MM.1S (cell line): ENCODE results near the gene IREB2.

Source experiments
- DNase-seq: peaks from one replicate; pipeline ENCODE4 v3.0.0-alpha.2; 2015
- H2AFZ ChIP-seq: fragments of 300-600 bp; sonication (generic); 2 replicates; pipeline ENCODE4 v1.6.0; 2016; ENCODE audit warnings: antibody characterized with exemption, low read length
- H3F3A ChIP-seq: fragments of 300-600 bp; sonication (generic); 2 replicates; pipeline ENCODE4 v1.6.1; 2016; ENCODE audit warnings: mild to moderate bottlenecking, antibody characterized with exemption, low read length, moderate library complexity, mixed read lengths; ENCODE audit not compliant: insufficient read depth
- H3K27ac ChIP-seq: fragments of 300-600 bp; sonication (generic); 2 replicates; pipeline ENCODE4 v1.5.1; 2016; ENCODE audit warnings: mild to moderate bottlenecking, low read length
- H3K27me3 ChIP-seq: fragments of 300-600 bp; sonication (generic); replicated peaks from 2 replicates; pipeline ENCODE4 v1.6.0; 2016; ENCODE audit warnings: low read length; ENCODE audit not compliant: insufficient read depth
- H3K36me3 ChIP-seq: fragments of 300-600 bp; sonication (generic); replicated peaks from 2 replicates; pipeline ENCODE4 v1.6.1; 2016; ENCODE audit warnings: mild to moderate bottlenecking, low read length, mixed read lengths; ENCODE audit not compliant: insufficient read depth
- H3K4me1 ChIP-seq: fragments of 300-600 bp; sonication (generic); 2 replicates; pipeline ENCODE4 v1.6.1; 2016; ENCODE audit warnings: low read length, mixed read lengths
- H3K4me2 ChIP-seq: fragments of 300-600 bp; sonication (generic); 2 replicates; pipeline ENCODE4 v1.6.0; 2016; ENCODE audit warnings: low read depth, low read length
- H3K4me3 ChIP-seq: fragments of 300-600 bp; sonication (generic); 2 replicates; pipeline ENCODE4 v1.5.1; 2016; ENCODE audit warnings: low read length, mixed read lengths
- H3K79me2 ChIP-seq: fragments of 300-600 bp; sonication (generic); 2 replicates; pipeline ENCODE4 v1.6.1; 2016; ENCODE audit warnings: mixed run types, low read length, mixed read lengths
- H3K9ac ChIP-seq: fragments of 300-600 bp; sonication (generic); 2 replicates; pipeline ENCODE4 v1.6.1; 2016; ENCODE audit warnings: low read length, mixed read lengths
- H3K9me2 ChIP-seq: fragments of 300-600 bp; sonication (generic); replicated peaks from 2 replicates; pipeline ENCODE4 v1.6.1; 2016; ENCODE audit warnings: mild to moderate bottlenecking, low read length, mixed read lengths; ENCODE audit not compliant: insufficient read depth
- H3K9me3 ChIP-seq: fragments of 300-600 bp; sonication (generic); replicated peaks from 2 replicates; pipeline ENCODE4 v1.6.1; 2016; ENCODE audit warnings: mild to moderate bottlenecking, low read length, mixed read lengths; ENCODE audit not compliant: insufficient read depth
- H4K20me1 ChIP-seq: fragments of 300-600 bp; sonication (generic); 2 replicates; pipeline ENCODE4 v1.6.1; 2016; ENCODE audit warnings: mild to moderate bottlenecking, low read length, moderate library complexity, mixed read lengths; ENCODE audit not compliant: insufficient read depth
- EZH2 ChIP-seq: fragments of 300-600 bp; sonication (generic); optimal IDR thresholded peaks from 2 replicates; pipeline ENCODE3; 2017; ENCODE audit warnings: low read depth, mild to moderate bottlenecking, antibody characterized with exemption, low read length, mixed read lengths
- EZH2phosphoT487 ChIP-seq: fragments of 300-600 bp; sonication (generic); IDR thresholded peaks from 2 replicates; pipeline ENCODE4 v1.6.1; 2018; ENCODE audit warnings: antibody characterized with exemption, low read length
- TF ChIP-seq, protein P1 (sequence below): fragments of 300-600 bp; sonication (generic); IDR thresholded peaks from 2 replicates; pipeline ENCODE4 v1.5.1; 2016; ENCODE audit warnings: antibody characterized with exemption, low read length, mixed read lengths

The IREB2 gene

DNA sequence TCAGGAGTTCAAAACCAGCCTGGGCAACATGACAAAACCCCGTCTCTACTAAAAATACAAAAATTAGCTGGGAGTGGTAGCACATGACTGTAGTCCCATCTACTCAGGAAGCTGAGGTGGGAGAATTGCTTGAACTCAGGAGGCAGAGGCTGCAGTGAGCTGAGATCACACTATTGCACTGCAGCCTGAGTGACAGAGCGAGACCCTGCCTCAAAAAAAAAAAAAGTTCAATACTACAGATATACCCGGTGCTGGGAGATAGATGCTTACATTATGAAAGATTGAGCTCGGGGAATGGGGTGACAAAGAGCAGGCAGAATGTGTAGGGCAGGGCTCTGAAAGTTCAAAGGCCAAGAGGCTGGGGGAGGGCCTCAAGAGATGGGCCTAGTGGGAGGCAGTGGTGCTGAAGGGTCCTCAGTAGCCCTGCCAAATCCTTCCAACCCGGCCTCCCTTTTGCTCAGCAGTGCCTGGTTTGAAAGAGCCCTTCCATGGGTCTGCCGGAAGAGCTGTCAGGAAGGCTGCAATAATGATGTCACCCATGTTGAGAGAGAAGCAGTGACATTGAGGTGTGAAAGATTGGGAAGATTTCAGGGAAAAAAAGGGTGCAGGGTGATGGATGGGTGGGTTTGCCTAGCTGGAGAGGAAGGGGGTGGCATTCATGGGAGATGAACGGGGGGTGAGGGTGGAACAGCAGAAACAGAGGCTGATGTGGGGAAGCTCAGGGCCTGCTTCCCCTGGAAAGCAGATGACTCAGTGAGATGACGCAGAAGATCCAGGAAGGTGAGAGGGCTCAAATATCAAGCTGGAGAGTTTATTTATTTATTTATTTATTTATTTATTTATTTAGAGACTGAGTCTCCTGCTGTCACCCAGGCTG is 20.0 kb upstream of the IREB2 start:
- no peaks in the 10 kb centered on the region for H4K20me1 ChIP-seq
- no peaks in the 10 kb centered on the region for H3K9me3 ChIP-seq
- H3K4me2 ChIP-seq: no peak overlapping the region
- no peak overlapping the region for H3K9ac ChIP-seq
- no peak overlapping the region for H3K4me3 ChIP-seq
- no peaks in the 10 kb centered on the region for H3K9me2 ChIP-seq
- H3K4me1 ChIP-seq: no peaks in the 10 kb centered on the region
- no peak for DNase-seq
- H3F3A ChIP-seq: no peaks in the 10 kb centered on the region
- H2AFZ ChIP-seq: no peak overlapping the region
- H3K27ac ChIP-seq: no peak overlapping the region
- TF ChIP-seq EZH2phosphoT487: no peak
- no peak for TF ChIP-seq EZH2
- TF ChIP-seq, protein P1, sequence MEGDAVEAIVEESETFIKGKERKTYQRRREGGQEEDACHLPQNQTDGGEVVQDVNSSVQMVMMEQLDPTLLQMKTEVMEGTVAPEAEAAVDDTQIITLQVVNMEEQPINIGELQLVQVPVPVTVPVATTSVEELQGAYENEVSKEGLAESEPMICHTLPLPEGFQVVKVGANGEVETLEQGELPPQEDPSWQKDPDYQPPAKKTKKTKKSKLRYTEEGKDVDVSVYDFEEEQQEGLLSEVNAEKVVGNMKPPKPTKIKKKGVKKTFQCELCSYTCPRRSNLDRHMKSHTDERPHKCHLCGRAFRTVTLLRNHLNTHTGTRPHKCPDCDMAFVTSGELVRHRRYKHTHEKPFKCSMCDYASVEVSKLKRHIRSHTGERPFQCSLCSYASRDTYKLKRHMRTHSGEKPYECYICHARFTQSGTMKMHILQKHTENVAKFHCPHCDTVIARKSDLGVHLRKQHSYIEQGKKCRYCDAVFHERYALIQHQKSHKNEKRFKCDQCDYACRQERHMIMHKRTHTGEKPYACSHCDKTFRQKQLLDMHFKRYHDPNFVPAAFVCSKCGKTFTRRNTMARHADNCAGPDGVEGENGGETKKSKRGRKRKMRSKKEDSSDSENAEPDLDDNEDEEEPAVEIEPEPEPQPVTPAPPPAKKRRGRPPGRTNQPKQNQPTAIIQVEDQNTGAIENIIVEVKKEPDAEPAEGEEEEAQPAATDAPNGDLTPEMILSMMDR: no peak
- H3K27me3 ChIP-seq: no peaks in the 10 kb centered on the region; the same call in 1 of the 2 replicates
- no peaks in the 10 kb centered on the region for H3K79me2 ChIP-seq
- no peaks in the 10 kb centered on the region for H3K36me3 ChIP-seq

DNA sequence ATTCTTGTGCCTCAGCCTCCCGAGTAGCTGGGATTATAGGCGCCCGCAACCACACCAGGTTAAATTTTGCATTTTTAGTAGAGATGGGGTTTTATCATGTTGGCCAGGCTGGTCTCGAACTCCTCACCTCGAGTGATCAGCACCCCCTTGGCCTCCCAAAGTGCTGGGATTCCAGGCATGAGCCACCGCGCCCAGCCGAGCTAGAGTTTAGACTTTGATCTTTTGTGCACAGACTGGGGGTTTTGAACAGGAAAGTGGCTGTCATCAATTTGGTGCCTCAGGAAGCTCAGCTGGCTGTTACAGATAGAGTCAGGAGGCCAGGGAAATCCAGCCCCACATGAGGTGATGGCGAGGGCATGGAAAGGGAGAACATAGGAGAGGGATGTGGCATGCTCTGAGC is 19.3 kb upstream of the IREB2 start:
- H3K9me3 ChIP-seq: no peaks in the 10 kb centered on the region
- H3K9me2 ChIP-seq: no peaks in the 10 kb centered on the region
- no peaks in the 10 kb centered on the region for H3F3A ChIP-seq
- no peak overlapping the region for H3K27ac ChIP-seq
- H3K4me2 ChIP-seq: no peak overlapping the region
- no peak overlapping the region for H3K4me3 ChIP-seq
- no peaks in the 10 kb centered on the region; the same call in 1 of the 2 replicates for H3K27me3 ChIP-seq
- H4K20me1 ChIP-seq: no peaks in the 10 kb centered on the region
- TF ChIP-seq EZH2phosphoT487: no peak
- no peak for TF ChIP-seq EZH2
- TF ChIP-seq, protein P1: no peak
- H3K4me1 ChIP-seq: no peaks in the 10 kb centered on the region
- H2AFZ ChIP-seq: no peak overlapping the region
- H3K9ac ChIP-seq: no peak overlapping the region
- no peaks in the 10 kb centered on the region for H3K36me3 ChIP-seq
- no peak for DNase-seq
- H3K79me2 ChIP-seq: no peaks in the 10 kb centered on the region

DNA sequence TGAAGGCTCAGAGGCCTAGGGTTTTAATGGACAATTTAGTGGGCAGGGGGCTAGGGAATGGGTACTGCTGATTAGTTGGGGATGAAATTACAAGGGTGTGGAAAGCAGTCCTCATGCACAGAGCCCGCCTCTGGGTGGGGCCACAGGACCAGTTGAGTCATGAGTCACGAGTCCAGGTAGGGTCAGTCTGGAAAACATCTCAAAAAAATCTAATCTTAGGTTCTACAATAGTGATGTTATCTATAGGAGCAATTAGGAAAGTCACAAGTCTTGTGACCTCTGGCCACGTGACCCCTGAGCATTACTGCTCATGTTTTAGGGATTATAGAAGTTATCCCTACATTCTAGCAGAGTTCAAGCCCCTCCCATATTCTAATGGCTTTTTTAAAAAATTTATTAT is 18.6 kb upstream of the IREB2 start:
- no peaks in the 10 kb centered on the region for H4K20me1 ChIP-seq
- no peaks in the 10 kb centered on the region for H3K9me3 ChIP-seq
- H3K27ac ChIP-seq: no peak overlapping the region
- no peaks in the 10 kb centered on the region for H3K9me2 ChIP-seq
- no peaks in the 10 kb centered on the region; the same call in 1 of the 2 replicates for H3K27me3 ChIP-seq
- H3K9ac ChIP-seq: no peak overlapping the region
- no peaks in the 10 kb centered on the region for H3K36me3 ChIP-seq
- H2AFZ ChIP-seq: no peak overlapping the region
- no peaks in the 10 kb centered on the region for H3K4me1 ChIP-seq
- DNase-seq: no peak
- H3K4me3 ChIP-seq: no peak overlapping the region
- TF ChIP-seq EZH2phosphoT487 (no peak), EZH2 (no peak)
- TF ChIP-seq, protein P1: no peak
- H3F3A ChIP-seq: no peaks in the 10 kb centered on the region
- H3K79me2 ChIP-seq: no peaks in the 10 kb centered on the region
- H3K4me2 ChIP-seq: no peak overlapping the region
